Ishikawa (cell line): ENCODE data around the gene DOK3.

Source experiments
- CEBPB ChIP-seq: IDR thresholded peaks from 2 replicates; pipeline ENCODE4 v1.6.1; 2012
- CREB1 ChIP-seq: IDR thresholded peaks from 2 replicates; pipeline ENCODE4 v1.6.1; 2012; ENCODE audit warnings: low read depth
- EGR1 ChIP-seq: IDR thresholded peaks from 2 replicates; pipeline ENCODE4 v1.6.1; 2012
- EP300 ChIP-seq: IDR thresholded peaks from 2 replicates; pipeline ENCODE4 v1.6.1; 2012; ENCODE audit warnings: borderline replicate concordance
- FOXM1 ChIP-seq: IDR thresholded peaks from 2 replicates; pipeline ENCODE4 v1.6.1; 2012; ENCODE audit warnings: low read depth, borderline replicate concordance
- MAX ChIP-seq: IDR thresholded peaks from 2 replicates; pipeline ENCODE4 v1.6.1; 2012
- NFIC ChIP-seq: IDR thresholded peaks from 2 replicates; pipeline ENCODE4 v1.6.1; 2012
- RAD21 ChIP-seq: IDR thresholded peaks from 2 replicates; pipeline ENCODE4 v1.6.1; 2012; ENCODE audit warnings: low read depth
- REST ChIP-seq: IDR thresholded peaks from 2 replicates; pipeline ENCODE4 v1.6.1; 2012; ENCODE audit warnings: low read depth, mild to moderate bottlenecking
- TAF1 ChIP-seq: IDR thresholded peaks from 2 replicates; pipeline ENCODE4 v1.6.1; 2012; ENCODE audit warnings: low read depth, mild to moderate bottlenecking
- TEAD4 ChIP-seq: IDR thresholded peaks from 2 replicates; pipeline ENCODE4 v1.6.1; 2012
- USF1 ChIP-seq: IDR thresholded peaks from 2 replicates; pipeline ENCODE4 v1.6.1; 2012
- YY1 ChIP-seq: IDR thresholded peaks from 2 replicates; pipeline ENCODE4 v1.6.1; 2012; ENCODE audit warnings: low read depth
- ZBTB7A ChIP-seq: IDR thresholded peaks from 2 replicates; pipeline ENCODE4 v1.6.1; 2012; ENCODE audit warnings: low read depth

GRCh38 chr5:177462021-177462670 is 47.5 kb downstream of the DOK3 start:
- TF ChIP-seq TEAD4 (no peak), EGR1 (no peak), FOXM1 (no peak), MAX (no peak), USF1 (no peak), CEBPB (no peak), TAF1 (no peak), REST (no peak), EP300 (no peak), RAD21 (no peak), YY1 (no peak), CREB1 (no peak), NFIC (no peak), ZBTB7A (no peak)
